ENCODE measurements around the gene PEX14. TPM values are rescaled to one million over a fixed set of nuclear protein-coding genes. Genes with fewer than 3 reads are reported as not detected.
A peak's percentile ranks its signal among the peaks of the same experiment; 100 is the strongest.

The PEX14 gene
- total and polyA plus RNA-seq, 9 of the 15 experiments (the other 6 are each of a cell fraction or from before 2014, with no cell fraction given) = 2.6 to 45.7 (median 22.7) TPM

GRCh38 chr1:10494418-10494753, 19.6 kb downstream of the PEX14 start:
- Histone ChIP-seq H4K20me1 (replicated peaks; ENCODE audit: control insufficient read depth, insufficient read depth, low read length) (peaks cover 53% of the 10 kb centered on the region), H3K27me3 (ENCODE audit: control insufficient read depth in 2 of 2, insufficient read depth in 2 of 2, low read length in 2 of 2) (no peaks in the 10 kb centered on the region), H3K4me3 (no peak overlapping the region), H2AFZ (ENCODE audit: low read depth, low read length) (no peak overlapping the region), H3K4me1 (replicated peaks in 1 of 2; ENCODE audit: control insufficient read depth in 2 of 2, insufficient read depth in 2 of 2, low read length in 2 of 2) (peaks cover 0 to 3% of the 10 kb centered on the region in 2 experiments; a peak in 2 of 5 replicates), H3K9me1 (ENCODE audit: control insufficient read depth, insufficient read depth, low read length) (no peaks in the 10 kb centered on the region), H3K27ac (ENCODE audit: extremely low read depth, low read depth, low read length) (no peak overlapping the region), H3K79me2 (ENCODE audit: control insufficient read depth, insufficient read depth, low read length) (peaks cover 91% of the 10 kb centered on the region), H3K4me2 (ENCODE audit: insufficient read depth, low read length) (no peak overlapping the region), H3K9me3 (replicated peaks; ENCODE audit: control insufficient read depth, insufficient read depth, low read depth, low read length) (no peaks in the 10 kb centered on the region), H3K36me3 (ENCODE audit: control insufficient read depth, insufficient read depth, low read length) (peaks cover 43% of the 10 kb centered on the region), H3K9ac (ENCODE audit: insufficient read depth in 1 of 2, low read depth in 2 of 2, low read length in 2 of 2) (no peak overlapping the region)
- intact Hi-C loops (cut with micrococcal nuclease) = loop anchor here (1.0 to 2.0 kb wide), 3 partner anchors 20 to 117 kb away; partner anchors contain the start of genes CENPS and PEX14
- no TSS peak for BruUV-seq (replicated peaks)
- ChIA-PET POLR2A (interaction anchor here (0.8 to 2.5 kb wide), 6 partner anchors 9 to 64 kb away, joined by 3 to 27 read pairs (median 4); partner anchors contain the start of gene CENPS), CTCF (ENCODE audit: low intra/inter-chr PET ratio) (interaction anchor here (0.8 to 7.1 kb wide), 6 partner anchors 64 to 1148 kb away, joined by 3 to 95 read pairs (median 6); partner anchors contain the start of gene CENPS)
- in situ Hi-C loops (cut with MboI) = loop anchor here (5.0 kb wide), 1 partner anchor 62 kb away; the partner anchor contains the start of gene CENPS
- 0 out of 4 replicates have a peak, but pooled peaks of 1 of the 2 experiments have one; percentile 13 for TF ChIP-seq NRF1 (conservative IDR thresholded peaks at IDR 0.05 in 1 of 2, IDR thresholded peaks at IDR 0.05 in 1 of 2)
- TF ChIP-seq NBN (IDR thresholded peaks at IDR 0.05; ENCODE audit: low read depth) = no peak
- 0 out of 2 replicates have a peak, but pooled peaks have one; percentile 31 for TF ChIP-seq ARID4B (CRISPR knock-in tag; IDR thresholded peaks at IDR 0.05)
- no peak for TF ChIP-seq SMC3 (conservative IDR thresholded peaks at IDR 0.05; ENCODE audit: insufficient read depth, low read depth, low read length)
- 0 out of 2 replicates have a peak, but pooled peaks have one; percentile 39 for TF ChIP-seq ATF7 (IDR thresholded peaks at IDR 0.05)
- 79% methylated on average over 5 of the region's 5 CpGs for WGBS (ENCODE audit: insufficient coverage, low coverage, missing lambda C conversion rate)
- no peak for FAIRE-seq
- ATAC-seq = peak; percentile 55; the same call in 2 of the 3 replicates
- DNase-seq (ENCODE audit: extremely low read depth in 1 of 4, low spot score in 3 of 4) = no peak
